H9 (cell line): ENCODE data around the gene MVD. TPM values are rescaled to one million over a fixed set of nuclear protein-coding genes. Genes with fewer than 3 reads are reported as not detected.

ENCODE experiments used
- DNase-seq: peaks from one replicate; pipeline ENCODE4 v3.0.0-alpha.2; 2017
- H2AFZ ChIP-seq: one replicate; pipeline ENCODE4 v1.6.1; 2013; ENCODE audit warnings: mild to moderate bottlenecking, low read length, control low read depth, moderate library complexity
- H2AK5ac ChIP-seq: 2 replicates; pipeline ENCODE4 v1.6.1; 2013; ENCODE audit warnings: low read length, control low read depth, mixed read lengths; ENCODE audit not compliant: insufficient read length
- H2BK120ac ChIP-seq: one replicate; pipeline ENCODE4 v1.6.1; 2013; ENCODE audit warnings: low read depth, mild to moderate bottlenecking, low read length, control low read depth, inconsistent platforms; ENCODE audit not compliant: poor library complexity, severe bottlenecking
- H2BK12ac ChIP-seq: 2 replicates; pipeline ENCODE4 v1.6.1; 2013; ENCODE audit warnings: low read length, control low read depth, mixed read lengths, low read depth; ENCODE audit not compliant: insufficient read length
- H2BK15ac ChIP-seq: 2 replicates; pipeline ENCODE4 v1.6.1; 2013; ENCODE audit warnings: low read depth, low read length, control low read depth
- H2BK20ac ChIP-seq: one replicate; pipeline ENCODE4 v1.6.1; 2013; ENCODE audit warnings: low read depth, mild to moderate bottlenecking, low read length, control low read depth, inconsistent platforms; ENCODE audit not compliant: poor library complexity, severe bottlenecking
- H2BK5ac ChIP-seq: 2 replicates; pipeline ENCODE4 v1.6.1; 2013; ENCODE audit warnings: low read length, control low read depth, mixed read lengths; ENCODE audit not compliant: insufficient read length
- H3K14ac ChIP-seq: 2 replicates; pipeline ENCODE4 v1.6.1; 2013; ENCODE audit warnings: low read length, control low read depth; ENCODE audit not compliant: insufficient read depth
- H3K18ac ChIP-seq: 2 replicates; pipeline ENCODE4 v1.6.1; 2013; ENCODE audit warnings: low read depth, mild to moderate bottlenecking, mixed read lengths, low read length, control low read depth; ENCODE audit not compliant: insufficient read length
- H3K23ac ChIP-seq: 2 replicates; pipeline ENCODE4 v1.6.1; 2013; ENCODE audit warnings: low read length, control low read depth, mixed read lengths, low read depth; ENCODE audit not compliant: insufficient read length
- H3K23me2 ChIP-seq: 2 replicates; pipeline ENCODE4 v1.6.1; 2013; ENCODE audit warnings: low read depth, mild to moderate bottlenecking, mixed read lengths, low read length, control low read depth; ENCODE audit not compliant: insufficient read length, poor library complexity, severe bottlenecking
- H3K27ac ChIP-seq: 2 replicates; pipeline ENCODE4 v1.5.1; 2013; ENCODE audit warnings: low read length, control low read depth, mixed read lengths, low read depth; ENCODE audit not compliant: insufficient read length
- H3K27me3 ChIP-seq: 2 replicates; pipeline ENCODE4 v1.6.1; 2013; ENCODE audit warnings: low read length, control low read depth, inconsistent platforms; ENCODE audit not compliant: insufficient read depth
- H3K4ac ChIP-seq: 2 replicates; pipeline ENCODE4 v1.6.1; 2013; ENCODE audit warnings: low read depth, mild to moderate bottlenecking, control low read depth, inconsistent platforms, low read length, moderate library complexity
- H3K4me1 ChIP-seq: 2 replicates; pipeline ENCODE4 v1.6.1; 2013; ENCODE audit warnings: low read length, control low read depth, inconsistent platforms; ENCODE audit not compliant: insufficient read depth
- H3K4me2 ChIP-seq: 2 replicates; pipeline ENCODE4 v1.6.1; 2013; ENCODE audit warnings: low read length, control low read depth, mixed read lengths; ENCODE audit not compliant: insufficient read length, insufficient read depth
- H3K56ac ChIP-seq: 2 replicates; pipeline ENCODE4 v1.6.1; 2013; ENCODE audit warnings: low read depth, mild to moderate bottlenecking, mixed read lengths, low read length, control low read depth; ENCODE audit not compliant: insufficient read length
- H3K79me1 ChIP-seq: 2 replicates; pipeline ENCODE4 v1.6.1; 2013; ENCODE audit warnings: low read depth, mild to moderate bottlenecking, moderate library complexity, low read length, control low read depth, inconsistent platforms; ENCODE audit not compliant: insufficient read depth, poor library complexity, severe bottlenecking
- H3K79me2 ChIP-seq: 2 replicates; pipeline ENCODE4 v1.6.1; 2013; ENCODE audit warnings: low read length, control low read depth, inconsistent platforms; ENCODE audit not compliant: insufficient read depth
- H3K9ac ChIP-seq: 2 replicates; pipeline ENCODE4 v1.6.1; 2013; ENCODE audit warnings: low read length, control low read depth, mixed read lengths; ENCODE audit not compliant: insufficient read length; ENCODE audit errors: extremely low read depth
- H3K9me3 ChIP-seq: one replicate; pipeline ENCODE4 v1.6.1; 2013; ENCODE audit warnings: low read depth, low read length, inconsistent platforms; ENCODE audit not compliant: control insufficient read depth
- H3T11ph ChIP-seq: one replicate; pipeline ENCODE4 v1.6.1; 2013; ENCODE audit warnings: mild to moderate bottlenecking, low read length, control low read depth, inconsistent platforms
- H4K20me1 ChIP-seq: one replicate; pipeline ENCODE4 v1.6.1; 2013; ENCODE audit not compliant: control insufficient read depth, insufficient read length, insufficient read depth
- H4K5ac ChIP-seq: 2 replicates; pipeline ENCODE4 v1.6.1; 2013; ENCODE audit warnings: low read depth, mild to moderate bottlenecking, mixed read lengths, low read length, control low read depth; ENCODE audit not compliant: insufficient read length
- H4K8ac ChIP-seq: replicated peaks from 2 replicates; pipeline ENCODE4 v1.6.1; 2013; ENCODE audit warnings: low read length, control low read depth, mixed read lengths, low read depth; ENCODE audit not compliant: insufficient read length
- H4K91ac ChIP-seq: 2 replicates; pipeline ENCODE4 v1.6.1; 2013; ENCODE audit warnings: low read depth, mild to moderate bottlenecking, moderate library complexity, mixed read lengths, low read length, control low read depth; ENCODE audit not compliant: insufficient read length
- H3K27ac Mint-ChIP-seq, 3 experiments: 2 replicates in 2 of 3; 3 replicates in 1 of 3; pipeline ENCODE4 v1.8.0; 2020 to 2021; ENCODE audit warnings: mixed read lengths in 3 of 3, mild to moderate bottlenecking in 1 of 3, moderate library complexity in 1 of 3
- H3K27me3 Mint-ChIP-seq: 2 replicates; pipeline ENCODE4 v1.8.0; 2021; ENCODE audit warnings: low read depth, mild to moderate bottlenecking, moderate library complexity, mixed read lengths
- H3K36me3 Mint-ChIP-seq, 3 experiments: 2 replicates in 2 of 3; 3 replicates in 1 of 3; pipeline ENCODE4 v1.8.0; 2020 to 2021; ENCODE audit warnings: low read depth in 3 of 3, mixed read lengths in 3 of 3; ENCODE audit not compliant: insufficient read depth in 1 of 3
- H3K4me1 Mint-ChIP-seq, 2 experiments: 2 replicates each; pipeline ENCODE4 v1.8.0; 2020; ENCODE audit warnings: mixed read lengths in 2 of 2
- H3K4me3 Mint-ChIP-seq, 2 experiments: 2 replicates in 1 of 2; 3 replicates in 1 of 2; pipeline ENCODE4 v1.8.0; 2020 to 2021; ENCODE audit warnings: mild to moderate bottlenecking in 2 of 2, mixed read lengths in 2 of 2, moderate library complexity in 1 of 2
- H3K9me3 Mint-ChIP-seq, 2 experiments: 2 replicates in 1 of 2; 3 replicates in 1 of 2; pipeline ENCODE4 v1.8.0; 2020; ENCODE audit warnings: mild to moderate bottlenecking in 2 of 2, mixed read lengths in 2 of 2, moderate library complexity in 1 of 2
- CTCF ChIP-seq: fragments of 200-600 bp; sonication (generic); conservative IDR thresholded peaks from 3 replicates; pipeline ENCODE4 v1.8.0; 2021; ENCODE audit warnings: antibody characterized with exemption, mild to moderate bottlenecking
- WGBS: extraction: QIAGEN DNeasy Blood & Tissue Kit; methylation state at CpG from one replicate; pipeline ENCODE4 v1.1.7; 2013; ENCODE audit warnings: missing lambda C conversion rate, low lambda C conversion rate, mixed read lengths; ENCODE audit not compliant: insufficient read length; ENCODE audit errors: extremely low coverage; 5-methylcytosine and 5-hydroxymethylcytosine counted together
- total RNA-seq: library from RNA; stranded (reverse); gene quantifications from 2 replicates; pipeline ENCODE4 v1.2.1, GENCODE V29; 2021

The MVD gene
- total RNA-seq, 1 experiment from 2014 or later = 53.2 TPM

- no peak overlapping the region for H2AK5ac ChIP-seq
- H2BK15ac ChIP-seq = no peak overlapping the region
- no peak overlapping the region for H3K56ac ChIP-seq
- no peak overlapping the region for H2BK20ac ChIP-seq
- peaks cover 3% of the 10 kb centered on the region for H3K23me2 ChIP-seq
- no peaks in the 10 kb centered on the region for H3K27me3 ChIP-seq
- H3K14ac ChIP-seq = peak overlapping the region; percentile 83; the same call in 1 of the 2 replicates
- no peak for DNase-seq
- Mint-ChIP-seq H3K4me3 (no peak overlapping the region), H3K9me3 (no peaks in the 10 kb centered on the region), H3K27me3 (peaks cover 28% of the 10 kb centered on the region), H3K36me3 (peaks cover 5 to 16% (median 13%) of the 10 kb centered on the region in 3 experiments; a peak in 6 of 7 replicates), H3K27ac (peak overlapping the region in 1 of 3 experiments; percentile 6; a peak in 2 of 7 replicates), H3K4me1 (peaks cover 22 to 33% of the 10 kb centered on the region in 2 experiments)
- no peak overlapping the region for H3K9ac ChIP-seq
- H3K27ac ChIP-seq = no peak overlapping the region
- H3K4ac ChIP-seq = no peak overlapping the region
- no peak overlapping the region for H4K8ac ChIP-seq
- H3K79me2 ChIP-seq = no peaks in the 10 kb centered on the region
- H3K18ac ChIP-seq = no peak overlapping the region
- no peak overlapping the region for H2BK12ac ChIP-seq
- H3K23ac ChIP-seq = no peak overlapping the region
- peaks cover 4% of the 10 kb centered on the region; the same call in 1 of the 2 replicates for H3K4me1 ChIP-seq
- WGBS = no CpG with 5 or more reads among the region's 13 CpGs
- no peaks in the 10 kb centered on the region for H4K20me1 ChIP-seq
- H4K5ac ChIP-seq = no peak overlapping the region
- no peak overlapping the region for H3K4me2 ChIP-seq
- no peak overlapping the region for H2BK5ac ChIP-seq
- H2BK120ac ChIP-seq = no peak overlapping the region
- no peaks in the 10 kb centered on the region for H3K9me3 ChIP-seq
- TF ChIP-seq CTCF = no peak
- H3K79me1 ChIP-seq = no peaks in the 10 kb centered on the region
- H2AFZ ChIP-seq = no peak overlapping the region
- H4K91ac ChIP-seq = no peak overlapping the region
- H3T11ph ChIP-seq = no peak overlapping the region
Observed at GRCh38 chr16:88640039-88640495, 22.8 kb downstream of the MVD start.
